Endothelial cell of hepatic sinusoid (primary cell): ENCODE measurements around the gene CASZ1.

Experiments
- in situ Hi-C: cut with HindIII; loops from 2 replicates; pipeline ENCODE4 v1.10.0; 2017; ENCODE audit warnings: low sequenced_read_pairs

Gene CASZ1

DNA sequence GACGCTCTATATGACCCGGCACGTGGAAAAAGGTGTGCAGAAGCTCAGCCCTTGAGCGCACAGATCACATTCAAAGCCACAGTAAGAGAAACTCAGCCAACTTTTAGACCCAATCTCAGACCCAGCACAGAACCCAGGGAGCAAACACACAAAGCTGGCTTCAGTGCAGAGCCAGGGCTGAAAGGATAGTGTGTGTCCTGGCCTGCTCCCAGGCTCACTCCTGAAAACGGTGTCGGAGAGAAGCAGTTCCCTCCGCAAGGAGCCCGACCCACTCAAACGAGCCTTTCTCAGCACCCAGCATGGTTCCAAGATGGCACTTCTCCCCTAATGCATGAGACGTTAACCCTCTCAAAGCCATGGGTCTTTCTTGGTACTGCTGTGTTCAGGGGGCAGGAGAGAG is 39.6 kb downstream of the CASZ1 start:
- in situ Hi-C loops = no loop called here

DNA sequence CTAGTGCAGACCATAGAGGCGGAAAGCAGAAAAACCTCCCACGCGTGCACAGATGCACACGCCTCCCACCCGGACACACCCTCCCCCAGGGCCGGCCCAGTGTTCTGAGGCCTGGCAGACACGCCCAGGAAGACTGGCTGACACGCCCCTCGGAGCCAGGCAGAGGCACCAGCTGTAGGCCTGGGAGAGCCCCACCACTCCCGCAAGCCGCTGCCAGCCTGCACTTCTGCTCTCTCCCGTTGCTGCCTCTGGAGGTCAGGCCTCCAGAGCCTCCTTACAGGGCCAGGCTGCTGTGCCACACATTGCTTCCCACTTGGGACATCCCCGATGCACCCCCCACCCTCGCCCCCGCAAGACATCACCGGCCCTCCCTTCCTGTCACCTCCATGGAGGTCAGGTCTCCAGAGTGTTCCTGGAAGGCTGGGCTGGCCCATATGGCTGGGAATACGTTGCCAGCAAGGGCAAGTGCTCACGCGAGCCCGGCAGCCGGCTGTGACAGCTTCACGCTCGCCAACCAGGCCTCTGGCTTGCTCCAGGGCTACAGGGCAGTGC is 40.4 kb downstream of the CASZ1 start:
- in situ Hi-C loops = no loop called here

GRCh38 chr1:10754568-10755329 is 41.7 kb downstream of the CASZ1 start:
- in situ Hi-C loops = no loop called here

GRCh38 chr1:10753299-10753698 is 43.1 kb downstream of the CASZ1 start:
- in situ Hi-C loops = no loop called here

DNA sequence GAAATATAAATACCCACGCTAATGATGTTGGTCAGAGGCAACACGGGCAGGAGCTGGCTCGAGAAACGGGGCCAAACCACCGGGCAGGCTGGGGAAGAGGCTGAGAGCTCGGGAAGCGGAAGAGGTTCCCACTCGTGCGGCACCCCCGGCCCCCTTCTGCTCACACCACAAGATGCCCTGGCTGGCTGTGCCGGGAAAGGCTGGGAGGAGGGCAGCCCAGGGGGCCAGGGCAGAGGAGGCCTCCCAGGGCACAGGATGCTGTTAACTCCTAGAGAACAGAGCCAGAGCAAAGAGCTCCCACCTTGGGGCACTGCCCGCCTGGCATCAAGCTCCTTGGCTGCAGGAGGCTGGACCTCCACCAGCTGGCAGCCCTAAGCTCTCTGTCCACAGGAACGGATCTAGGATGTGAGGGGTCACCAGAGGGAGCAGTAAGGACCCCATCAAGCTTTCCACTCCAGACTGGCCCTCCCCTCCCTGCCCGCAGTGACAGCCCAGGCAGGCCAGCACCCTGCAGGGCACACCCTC is 44.8 kb downstream of the CASZ1 start:
- in situ Hi-C loops = no loop called here

- in situ Hi-C loops = no loop called here
Measured at GRCh38 chr1:10751160-10751559, 45.3 kb downstream of the CASZ1 start.

DNA sequence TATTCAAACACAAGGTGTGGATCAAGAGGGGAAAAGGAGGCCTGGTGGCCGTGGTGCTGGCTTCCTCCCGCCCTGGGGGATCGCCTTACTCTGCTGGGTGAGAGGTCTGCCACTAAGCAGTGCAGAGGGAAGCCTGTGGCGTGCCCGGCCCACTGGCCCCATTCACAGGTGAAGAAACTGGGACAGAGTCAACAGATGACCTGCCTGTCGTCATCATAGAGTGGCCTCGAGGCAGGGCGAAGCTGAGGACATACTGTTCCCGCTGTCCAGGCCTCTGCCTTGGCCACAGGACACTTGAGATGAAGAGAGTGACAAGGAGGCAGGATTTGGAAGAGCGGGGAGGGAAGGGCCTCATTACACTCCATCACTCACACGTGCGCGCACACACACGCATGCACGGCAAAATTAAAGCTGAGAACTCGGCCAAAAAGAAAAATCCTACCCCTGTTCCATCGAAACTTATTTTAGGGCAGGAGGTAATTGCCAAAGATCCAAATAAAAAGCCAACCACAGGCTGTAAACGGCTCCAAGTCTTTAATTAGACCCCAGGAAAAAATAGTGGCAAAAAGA is 50.5 kb downstream of the CASZ1 start:
- in situ Hi-C loops = loop anchor here (5.0 kb wide), 1 partner anchor 94 kb away; no protein-coding TSS in a partner anchor

- in situ Hi-C loops = loop anchor here (5.0 kb wide), 1 partner anchor 93 kb away; no protein-coding TSS in a partner anchor
Measured at GRCh38 chr1:10745383-10745782, 51.1 kb downstream of the CASZ1 start.

DNA sequence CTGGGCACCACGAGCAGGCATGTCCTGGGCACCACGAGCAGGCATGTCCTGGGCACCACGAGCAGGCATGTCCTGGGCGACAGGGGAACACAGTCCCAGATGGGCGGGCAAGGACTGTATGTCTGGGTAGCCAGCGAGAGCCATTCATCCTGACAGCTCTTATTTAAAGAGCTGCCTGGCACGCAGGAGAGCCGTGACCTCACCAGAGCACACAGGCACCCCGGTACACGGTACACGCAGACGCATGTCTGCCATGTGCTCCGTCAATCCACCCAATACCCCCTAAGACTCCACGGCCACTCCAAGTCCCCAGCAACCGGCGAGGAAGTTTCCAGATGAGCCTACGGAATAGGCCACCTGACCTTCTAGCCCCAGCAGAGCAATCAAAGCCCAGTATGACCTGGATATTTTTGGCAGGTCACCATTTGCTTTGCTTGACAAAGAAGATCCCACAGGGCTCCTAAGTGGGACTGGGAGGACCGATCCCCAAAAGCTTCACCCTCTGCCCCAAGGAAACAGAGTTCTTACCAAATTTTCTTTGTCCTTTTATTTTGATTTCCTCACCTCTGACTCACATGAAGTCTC is 51.7 kb downstream of the CASZ1 start:
- in situ Hi-C loops = loop anchor here (5.0 kb wide), 1 partner anchor 92 kb away; no protein-coding TSS in a partner anchor

DNA sequence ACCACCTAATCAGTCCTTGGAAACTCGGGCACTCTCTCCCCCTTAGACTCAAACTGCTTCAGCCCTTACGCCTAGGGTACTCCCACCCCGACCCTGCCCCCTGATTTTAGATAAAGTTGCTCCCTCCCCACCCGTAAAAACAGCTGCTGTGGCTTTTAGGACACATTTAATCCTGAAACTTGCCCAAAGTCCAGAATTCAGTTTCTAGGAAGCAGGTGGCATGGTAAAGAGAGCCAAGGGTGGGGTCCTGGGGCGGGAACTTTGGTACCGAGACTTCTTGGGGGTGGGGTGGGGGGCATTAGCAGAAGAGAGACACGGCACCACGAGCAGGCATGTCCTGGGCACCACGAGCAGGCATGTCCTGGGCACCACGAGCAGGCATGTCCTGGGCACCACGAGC is 52.4 kb downstream of the CASZ1 start:
- in situ Hi-C loops = no loop called here

- in situ Hi-C loops = no loop called here
Measured at GRCh38 chr1:10741696-10742095, 54.8 kb downstream of the CASZ1 start.

- in situ Hi-C loops = no loop called here
Measured at GRCh38 chr1:10740123-10740522, 56.3 kb downstream of the CASZ1 start.

DNA sequence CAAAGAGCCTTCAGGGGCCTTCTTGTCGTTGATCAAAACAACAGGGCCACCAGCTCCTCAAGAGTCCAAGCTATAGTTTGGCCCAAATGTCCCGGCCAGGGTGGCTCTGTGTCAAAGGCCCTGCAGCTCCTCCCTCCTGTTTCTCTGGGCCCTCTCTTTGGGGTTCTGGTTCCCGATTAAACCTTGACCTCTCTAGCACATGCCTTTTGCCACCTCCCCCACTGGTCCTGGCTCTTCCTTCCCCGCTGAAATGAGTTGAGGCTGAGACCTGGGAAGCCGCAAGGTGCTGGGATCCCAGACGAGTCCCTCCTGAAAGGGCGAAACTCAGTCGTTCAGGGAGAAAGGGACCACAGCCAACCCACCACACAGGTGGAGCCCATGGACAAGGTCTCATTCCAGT is 56.9 kb downstream of the CASZ1 start:
- in situ Hi-C loops = no loop called here

DNA sequence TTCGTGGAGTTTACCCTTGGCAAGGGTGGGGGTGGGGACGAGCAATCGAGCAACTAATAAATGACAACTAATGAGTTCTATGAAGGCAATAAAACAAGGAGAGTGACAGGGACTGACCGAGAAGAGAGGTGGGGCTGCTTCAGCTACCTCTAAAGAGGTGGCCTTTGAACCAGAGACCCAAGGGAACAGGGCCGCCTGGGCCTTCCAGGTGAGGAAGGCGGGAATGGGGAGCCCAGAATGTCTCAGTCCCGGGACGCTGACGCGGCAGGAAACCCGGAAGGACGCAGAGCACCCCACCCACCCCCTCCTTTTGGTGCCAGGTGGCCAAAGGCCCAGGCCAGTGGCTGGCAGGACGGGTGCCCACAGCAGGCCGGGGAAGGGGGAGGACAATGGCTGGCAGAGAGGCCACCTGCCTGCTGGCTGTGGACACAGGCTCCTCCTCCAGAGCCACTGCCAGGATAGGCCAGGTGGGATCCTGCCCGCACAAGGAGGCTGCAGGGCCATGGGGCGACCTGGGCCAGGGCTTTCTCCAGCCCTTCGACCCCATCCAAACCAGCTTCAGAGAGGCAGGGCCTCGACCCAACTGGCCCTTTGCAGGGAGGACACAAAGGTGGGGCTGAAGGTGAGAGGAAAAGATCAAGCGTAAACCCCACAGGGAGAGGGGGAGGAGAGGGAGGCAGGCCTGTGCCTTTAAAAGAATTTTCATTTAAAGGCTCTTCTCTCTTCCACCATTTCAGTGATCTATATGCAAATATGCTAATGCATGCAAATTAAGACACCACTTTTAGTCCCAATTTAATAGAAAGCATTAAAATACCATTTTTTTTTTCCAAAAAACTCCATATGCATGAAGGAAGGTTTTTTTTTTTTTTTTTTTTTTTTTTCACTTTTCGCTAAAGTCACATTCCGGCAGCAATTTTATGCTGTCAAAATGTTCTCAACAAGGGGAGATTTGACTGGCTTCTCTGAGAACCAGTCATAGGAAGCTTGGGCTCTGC is 58.1 kb downstream of the CASZ1 start:
- in situ Hi-C loops = no loop called here

- in situ Hi-C loops = no loop called here
Measured at GRCh38 chr1:10737651-10738050, 58.8 kb downstream of the CASZ1 start.

- in situ Hi-C loops = no loop called here
Measured at GRCh38 chr1:10736634-10737586, 59.5 kb downstream of the CASZ1 start.

DNA sequence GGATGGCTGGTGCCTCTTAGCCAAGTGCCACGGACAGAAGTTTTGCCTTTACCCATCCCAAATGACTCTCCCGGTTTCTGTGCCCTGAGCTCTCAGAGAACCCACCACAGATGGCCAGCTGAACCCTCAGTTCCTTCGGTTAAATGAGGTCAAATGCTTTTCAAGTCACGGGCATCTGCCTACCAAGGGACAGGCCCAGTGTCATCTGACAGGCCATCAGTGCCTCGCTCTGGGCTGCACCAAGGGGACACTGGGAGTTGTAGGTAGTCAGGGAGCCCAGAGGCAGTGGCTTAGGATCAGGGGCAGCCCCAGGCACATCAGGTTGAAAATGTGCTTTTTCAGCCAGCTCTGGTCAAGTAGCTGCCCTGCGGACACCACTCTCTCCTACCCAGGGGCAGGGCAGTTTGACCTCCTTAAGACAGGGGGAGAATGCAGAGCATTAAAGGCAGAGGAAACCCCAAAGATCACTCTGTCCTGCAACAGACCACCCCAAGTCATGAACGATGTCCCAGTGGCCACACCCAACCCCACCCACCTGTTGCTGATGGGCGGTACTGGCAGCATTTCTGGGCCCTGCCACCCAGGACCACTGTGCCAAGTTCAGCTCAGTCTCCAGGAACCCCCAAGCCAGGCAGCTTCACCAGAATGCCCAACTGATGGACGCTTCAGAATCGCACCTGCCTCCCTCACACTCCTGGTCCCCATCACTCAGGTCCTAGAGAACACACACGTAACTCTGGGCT is 60.7 kb downstream of the CASZ1 start:
- in situ Hi-C loops = no loop called here

DNA sequence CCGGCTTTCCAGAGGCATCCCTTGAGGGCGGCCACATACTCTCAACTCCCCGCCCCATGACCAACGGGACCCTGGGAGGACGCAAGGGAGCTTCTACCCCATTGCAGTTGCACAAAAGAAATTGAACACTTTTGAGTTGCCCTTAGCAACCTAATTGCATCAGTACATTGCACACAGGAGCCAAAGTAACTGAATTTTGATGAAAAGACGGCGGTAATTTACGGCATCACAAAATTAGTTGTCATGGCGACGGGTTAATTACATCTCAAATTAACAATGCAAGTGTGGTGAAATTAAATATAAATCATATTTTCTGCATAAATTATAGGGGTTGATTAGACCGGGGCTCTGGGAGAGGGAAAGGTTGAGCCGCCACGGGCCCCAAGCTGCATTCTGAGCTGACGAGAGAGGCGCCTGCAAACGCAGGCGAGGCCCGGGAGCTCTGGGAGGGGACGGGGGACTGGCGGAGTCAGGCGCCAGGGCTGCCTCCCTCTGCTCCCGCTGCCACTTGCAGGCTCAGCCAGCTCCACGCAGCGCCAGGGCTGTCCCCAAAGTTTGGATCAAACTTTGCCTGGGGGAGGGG is 61.4 kb downstream of the CASZ1 start:
- in situ Hi-C loops = no loop called here
